Gastroesophageal sphincter (tissue), 3 donors: ENCODE measurements around the gene TTN.

ENCODE experiments used
- CTCF ChIP-seq, 4 experiments: fragments of 200-600 bp in 2 of 4; fragments of 450-650 bp in 2 of 4; sonication (generic) in 1 of 4; IDR thresholded peaks; one replicate each; pipeline ENCODE4 v1.5.1; 2017 to 2019; ENCODE audit warnings: antibody characterized with exemption in 4 of 4, mild to moderate bottlenecking in 2 of 4, moderate library complexity in 2 of 4
- EP300 ChIP-seq: sonication (generic); formaldehyde crosslinking; IDR thresholded peaks from one replicate; pipeline ENCODE4 v1.6.1; 2017; ENCODE audit warnings: antibody characterized with exemption, mild to moderate bottlenecking
- POLR2A ChIP-seq, 2 donors: fragments of 450-650 bp; IDR thresholded peaks; one replicate each; pipeline ENCODE4 v1.6.1; 2017; ENCODE audit warnings: antibody characterized with exemption in 2 of 2, mild to moderate bottlenecking in 2 of 2, moderate library complexity in 1 of 2
- POLR2AphosphoS5 ChIP-seq: sonication (generic); formaldehyde crosslinking; IDR thresholded peaks from one replicate; pipeline ENCODE4 v1.6.1; 2017; ENCODE audit warnings: antibody characterized with exemption

- TF ChIP-seq EP300 = no peak
- TF ChIP-seq POLR2A (IDR thresholded peaks at IDR 0.05) = no peak
- TF ChIP-seq POLR2AphosphoS5 = no peak
- TF ChIP-seq CTCF (IDR thresholded peaks at IDR 0.05) = no peak
Measured at GRCh38 chr2:178632729-178633128, 174.5 kb downstream of the TTN start.
